OCI-LY7 (cell line): ENCODE measurements around the gene ACP4. TPM values are rescaled to one million over a fixed set of nuclear protein-coding genes. Genes with fewer than 3 reads are reported as not detected.

Source experiments
- BruUV-seq: library from RNA; stranded (reverse); fragments of 400-500 nt; replicated peaks from 2 replicates; lab custom pipeline; 2021; lab: Mats Ljungman, UMichigan
- CTCF ChIA-PET: fragments of 300-600 bp; sonication (Branson Sonifier 250); formaldehyde crosslinking; loops from one replicate; lab custom pipeline; 2022; ENCODE audit warnings: antibody characterized with exemption; ENCODE audit not compliant: unreplicated experiment; lab: Charles Lee
- POLR2A ChIA-PET: fragments of 300-600 bp; sonication (Branson Sonifier 250); formaldehyde crosslinking; loops from one replicate; lab custom pipeline; 2022; ENCODE audit warnings: antibody characterized with exemption; lab: Charles Lee
- DNase-seq: peaks from one replicate; pipeline ENCODE4 v3.0.0-alpha.2; 2015; ENCODE audit warnings: low spot score
- H2AFZ ChIP-seq: fragments of 200-600 bp; sonication (generic), shearing (Covaris generic); 2 replicates; pipeline ENCODE4 v1.6.1; 2014; ENCODE audit warnings: mild to moderate bottlenecking, antibody characterized with exemption, low read length, moderate library complexity
- H3K27ac ChIP-seq: fragments of 200-600 bp; sonication (generic); 2 replicates; pipeline ENCODE4 v1.5.1; 2014; ENCODE audit warnings: mixed run types, low read depth, mild to moderate bottlenecking, moderate library complexity, low read length, inconsistent platforms; ENCODE audit not compliant: poor library complexity, severe bottlenecking
- H3K36me3 ChIP-seq: fragments of 200-600 bp; sonication (generic); 2 replicates; pipeline ENCODE4 v1.6.1; 2014; ENCODE audit warnings: mild to moderate bottlenecking, antibody characterized with exemption, low read length, moderate library complexity, mixed read lengths; ENCODE audit not compliant: insufficient read depth
- H3K4me1 ChIP-seq: fragments of 200-600 bp; sonication (generic); 2 replicates; pipeline ENCODE4 v1.5.1; 2014; ENCODE audit warnings: mild to moderate bottlenecking, low read length; ENCODE audit not compliant: insufficient read depth, poor library complexity, severe bottlenecking
- H3K4me2 ChIP-seq: fragments of 200-600 bp; sonication (generic); 2 replicates; pipeline ENCODE4 v1.6.1; 2014; ENCODE audit warnings: mild to moderate bottlenecking, low read length
- H3K4me3 ChIP-seq: fragments of 200-600 bp; sonication (generic); 2 replicates; pipeline ENCODE4 v1.5.1; 2014; ENCODE audit warnings: mild to moderate bottlenecking, low read depth, low read length; ENCODE audit not compliant: poor library complexity, severe bottlenecking
- H3K79me2 ChIP-seq: fragments of 200-600 bp; sonication (generic); 2 replicates; pipeline ENCODE4 v1.6.1; 2016; ENCODE audit warnings: low read depth, mild to moderate bottlenecking, low read length, moderate library complexity, mixed read lengths; ENCODE audit not compliant: insufficient read depth
- H3K9me2 ChIP-seq: fragments of 200-600 bp; sonication (generic); 2 replicates; pipeline ENCODE4 v1.6.1; 2016; ENCODE audit warnings: mild to moderate bottlenecking, low read length, mixed read lengths; ENCODE audit not compliant: insufficient read depth
- H3K9me3 ChIP-seq: fragments of 200-600 bp; sonication (generic); 2 replicates; pipeline ENCODE4 v1.6.1; 2014; ENCODE audit warnings: mild to moderate bottlenecking, mixed run types, low read length, mixed read lengths
- H4K20me1 ChIP-seq: fragments of 200-600 bp; sonication (generic); 2 replicates; pipeline ENCODE4 v1.6.1; 2014; ENCODE audit warnings: mild to moderate bottlenecking, antibody characterized with exemption, low read length, moderate library complexity, mixed read lengths; ENCODE audit not compliant: insufficient read depth
- EZH2phosphoT487 ChIP-seq: fragments of 200-600 bp; sonication (generic); IDR thresholded peaks from 2 replicates; pipeline ENCODE4 v1.6.1; 2018; ENCODE audit warnings: low read depth, borderline replicate concordance, mild to moderate bottlenecking, mixed run types, antibody characterized with exemption, low read length, moderate library complexity, mixed read lengths
- intact Hi-C: fragments of 100-400 bp; cut with micrococcal nuclease; formaldehyde crosslinking; loops from one replicate; pipeline ENCODE4 v1.10.0; 2022; ENCODE audit not compliant: unreplicated experiment
- small RNA-seq: library from RNA; depleted of rRNA; stranded (forward); fragments of <200 nt; gene quantifications from one replicate; pipeline ENCODE3, GENCODE V24; 2014
- total RNA-seq, 2 experiments: library from RNA; depleted of rRNA in 1 of 2; stranded (reverse); fragments of >200 nt in 1 of 2; shearing (Covaris generic) in 1 of 2; gene quantifications; 2 replicates each; pipeline ENCODE4 v1.2.3, GENCODE V29; 2014 to 2022
- TF ChIP-seq, protein P1 (sequence below): fragments of 200-600 bp; sonication (generic); conservative IDR thresholded peaks from 2 replicates; pipeline ENCODE4 v1.5.1; 2014; ENCODE audit warnings: mild to moderate bottlenecking, antibody characterized with exemption, low read length, moderate library complexity, mixed read lengths

ACP4 gene
- total RNA-seq, 2 experiments from 2014 or later: not detected

DNA sequence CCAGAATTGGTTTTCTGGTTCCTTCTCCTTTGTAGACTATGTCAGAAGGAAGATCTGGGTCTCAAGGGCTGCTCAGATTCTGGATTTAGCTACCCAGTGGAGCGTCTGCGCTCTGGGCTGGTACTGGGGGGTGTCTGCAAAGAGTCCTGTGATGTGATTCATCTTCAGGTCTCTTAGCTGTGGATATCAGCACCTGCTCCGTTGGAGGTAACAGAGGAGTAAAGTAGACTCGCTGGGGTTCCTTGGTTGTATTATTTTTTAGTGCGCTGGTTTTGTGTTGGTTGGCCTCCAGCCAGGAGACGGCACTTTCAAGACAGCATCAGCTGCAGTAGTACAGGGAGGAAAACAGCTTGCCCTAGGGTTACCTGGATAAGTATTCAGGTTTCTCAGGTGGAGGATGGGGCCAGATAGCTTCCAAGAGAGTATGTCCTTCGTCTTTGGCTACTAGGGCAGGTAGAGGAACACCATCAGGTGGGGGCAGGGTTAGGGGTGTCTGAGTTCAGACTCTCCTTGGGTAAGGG lies 53.5 kb downstream of the ACP4 start:
- intact Hi-C loops: no loop called here
- TF ChIP-seq EZH2phosphoT487: no peak
- TF ChIP-seq, protein P1, sequence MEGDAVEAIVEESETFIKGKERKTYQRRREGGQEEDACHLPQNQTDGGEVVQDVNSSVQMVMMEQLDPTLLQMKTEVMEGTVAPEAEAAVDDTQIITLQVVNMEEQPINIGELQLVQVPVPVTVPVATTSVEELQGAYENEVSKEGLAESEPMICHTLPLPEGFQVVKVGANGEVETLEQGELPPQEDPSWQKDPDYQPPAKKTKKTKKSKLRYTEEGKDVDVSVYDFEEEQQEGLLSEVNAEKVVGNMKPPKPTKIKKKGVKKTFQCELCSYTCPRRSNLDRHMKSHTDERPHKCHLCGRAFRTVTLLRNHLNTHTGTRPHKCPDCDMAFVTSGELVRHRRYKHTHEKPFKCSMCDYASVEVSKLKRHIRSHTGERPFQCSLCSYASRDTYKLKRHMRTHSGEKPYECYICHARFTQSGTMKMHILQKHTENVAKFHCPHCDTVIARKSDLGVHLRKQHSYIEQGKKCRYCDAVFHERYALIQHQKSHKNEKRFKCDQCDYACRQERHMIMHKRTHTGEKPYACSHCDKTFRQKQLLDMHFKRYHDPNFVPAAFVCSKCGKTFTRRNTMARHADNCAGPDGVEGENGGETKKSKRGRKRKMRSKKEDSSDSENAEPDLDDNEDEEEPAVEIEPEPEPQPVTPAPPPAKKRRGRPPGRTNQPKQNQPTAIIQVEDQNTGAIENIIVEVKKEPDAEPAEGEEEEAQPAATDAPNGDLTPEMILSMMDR: no peak
- Histone ChIP-seq H3K4me2 (no peak overlapping the region), H3K36me3 (no peaks in the 10 kb centered on the region), H4K20me1 (no peaks in the 10 kb centered on the region), H3K27ac (no peak overlapping the region), H3K4me3 (no peak overlapping the region), H3K9me2 (no peaks in the 10 kb centered on the region), H2AFZ (no peak overlapping the region), H3K4me1 (no peaks in the 10 kb centered on the region), H3K79me2 (no peaks in the 10 kb centered on the region), H3K9me3 (no peaks in the 10 kb centered on the region)
- ChIA-PET POLR2A (no interaction called here), CTCF (no interaction called here)
- no peak for DNase-seq
- no TSS peak for BruUV-seq

DNA sequence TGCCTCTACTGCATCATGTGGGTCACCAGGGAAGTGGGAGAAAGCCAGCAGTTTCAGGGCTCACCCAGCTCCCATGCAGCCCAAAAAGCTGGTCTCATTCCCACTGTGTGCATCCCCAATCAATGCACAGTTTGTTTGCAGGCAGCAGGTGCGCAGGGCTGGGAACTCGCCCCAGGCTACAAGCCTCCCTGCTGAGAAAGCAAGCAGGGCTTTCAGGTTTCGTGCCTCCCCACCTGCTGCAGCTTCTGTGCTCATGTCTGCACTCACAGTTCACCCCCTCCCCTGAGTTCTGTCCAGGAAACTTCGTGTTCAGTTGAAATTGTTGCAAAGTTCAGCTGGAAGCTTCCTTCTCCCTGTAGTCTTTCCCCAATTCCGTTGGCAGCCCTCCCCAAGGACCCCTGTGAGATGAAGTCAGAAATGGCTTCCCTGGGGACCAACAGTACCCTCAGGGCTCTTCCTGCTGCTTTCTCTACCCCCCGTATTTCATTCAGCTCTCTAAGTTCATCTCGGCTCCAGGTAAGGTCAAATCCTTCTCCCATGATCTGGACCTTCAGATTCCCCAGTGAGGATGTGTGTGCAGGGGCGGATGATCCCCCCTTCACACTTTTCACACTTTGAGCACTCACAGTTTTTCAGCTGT lies 54.2 kb downstream of the ACP4 start:
- no peak for DNase-seq
- BruUV-seq: no TSS peak
- POLR2A ChIA-PET: no interaction called here
- Histone ChIP-seq H3K27ac (no peak overlapping the region), H2AFZ (no peak overlapping the region), H3K9me2 (no peaks in the 10 kb centered on the region), H3K4me3 (no peak overlapping the region), H3K36me3 (no peaks in the 10 kb centered on the region), H4K20me1 (no peaks in the 10 kb centered on the region), H3K4me1 (no peaks in the 10 kb centered on the region), H3K9me3 (no peaks in the 10 kb centered on the region), H3K4me2 (no peak overlapping the region), H3K79me2 (no peaks in the 10 kb centered on the region)
- no peak for TF ChIP-seq EZH2phosphoT487
- TF ChIP-seq, protein P1: no peak
- CTCF ChIA-PET: no interaction called here
- intact Hi-C loops: no loop called here

Small RNAs within 50 kb of the gene (small RNA-seq; reads per million reads assigned to genes)
- 372 reads per million, percentile 99 among the genes with 10 or more reads in this experiment for gene SNORD88A
- gene SNORD88B: not detected
- not detected for gene SNORD88C

Other genes with a start within 250 kb of the ACP4 start
- gene LRRC4B, start 222.0 kb upstream of the ACP4 start, total RNA-seq (2014; rRNA removed; shearing (Covaris generic)): not detected in 2 replicates
- gene LRRC4B, start 222.0 kb upstream of the ACP4 start, total RNA-seq (2022): 0.29 TPM in 1 of 2 replicates, not detected in the other
- 0.16 TPM in 1 of 2 replicates, not detected in the other for gene SYT3, start 150.5 kb upstream of the ACP4 start, total RNA-seq (2014; rRNA removed; shearing (Covaris generic))
- 0.17 and 0.33 TPM in 2 replicates for gene SYT3, start 150.5 kb upstream of the ACP4 start, total RNA-seq (2022)
- gene C19orf81, start 141.0 kb upstream of the ACP4 start, total RNA-seq (2014; rRNA removed; shearing (Covaris generic)): 15.2 and 20.0 TPM in 2 replicates
- 11.4 and 14.2 TPM in 2 replicates for gene C19orf81, start 141.0 kb upstream of the ACP4 start, total RNA-seq (2022)
- gene SHANK1, start 70.6 kb upstream of the ACP4 start, total RNA-seq (2014; rRNA removed; shearing (Covaris generic)): 0.03 TPM in 2 replicates
- gene SHANK1, start 70.6 kb upstream of the ACP4 start, total RNA-seq (2022): 10.7 and 13.1 TPM in 2 replicates
- gene CLEC11A, start 67.1 kb upstream of the ACP4 start, total RNA-seq (2014; rRNA removed; shearing (Covaris generic)): 1.0 and 2.0 TPM in 2 replicates
- gene CLEC11A, start 67.1 kb upstream of the ACP4 start, total RNA-seq (2022): 4.2 and 4.5 TPM in 2 replicates
- gene GPR32, start 20.0 kb upstream of the ACP4 start, total RNA-seq (2014; rRNA removed; shearing (Covaris generic)): not detected in 2 replicates
- not detected in 2 replicates for gene GPR32, start 20.0 kb upstream of the ACP4 start, total RNA-seq (2022)
- not detected in 2 replicates for gene KLK1, start 33.4 kb downstream of the ACP4 start, total RNA-seq (2014; rRNA removed; shearing (Covaris generic))
- gene KLK1, start 33.4 kb downstream of the ACP4 start, total RNA-seq (2022): 3.4 and 5.1 TPM in 2 replicates
- not detected in 2 replicates for gene KLK15, start 43.2 kb downstream of the ACP4 start, total RNA-seq (2014; rRNA removed; shearing (Covaris generic))
- not detected in 2 replicates for gene KLK15, start 43.2 kb downstream of the ACP4 start, total RNA-seq (2022)
- not detected in 2 replicates for gene KLK3, start 64.5 kb downstream of the ACP4 start, total RNA-seq (2014; rRNA removed; shearing (Covaris generic))
- gene KLK3, start 64.5 kb downstream of the ACP4 start, total RNA-seq (2022): not detected in 2 replicates
- gene KLK2, start 83.0 kb downstream of the ACP4 start, total RNA-seq (2014; rRNA removed; shearing (Covaris generic)): not detected in 2 replicates
- not detected in 2 replicates for gene KLK2, start 83.0 kb downstream of the ACP4 start, total RNA-seq (2022)
- gene KLK4, start 121.0 kb downstream of the ACP4 start, total RNA-seq (2014; rRNA removed; shearing (Covaris generic)): not detected in 2 replicates
- gene KLK4, start 121.0 kb downstream of the ACP4 start, total RNA-seq (2022): not detected in 2 replicates
- gene KLK5, start 162.6 kb downstream of the ACP4 start, total RNA-seq (2014; rRNA removed; shearing (Covaris generic)): not detected in 2 replicates
- gene KLK5, start 162.6 kb downstream of the ACP4 start, total RNA-seq (2022): not detected in 2 replicates
- gene KLK6, start 179.2 kb downstream of the ACP4 start, total RNA-seq (2014; rRNA removed; shearing (Covaris generic)): not detected in 2 replicates
- not detected in 2 replicates for gene KLK6, start 179.2 kb downstream of the ACP4 start, total RNA-seq (2022)
- not detected in 2 replicates for gene KLK7, start 193.5 kb downstream of the ACP4 start, total RNA-seq (2014; rRNA removed; shearing (Covaris generic))
- gene KLK7, start 193.5 kb downstream of the ACP4 start, total RNA-seq (2022): not detected in 2 replicates
- gene KLK8, start 211.2 kb downstream of the ACP4 start, total RNA-seq (2014; rRNA removed; shearing (Covaris generic)): not detected in 2 replicates
- not detected in 2 replicates for gene KLK8, start 211.2 kb downstream of the ACP4 start, total RNA-seq (2022)
- gene KLK10, start 229.3 kb downstream of the ACP4 start, total RNA-seq (2014; rRNA removed; shearing (Covaris generic)): not detected in 2 replicates
- gene KLK10, start 229.3 kb downstream of the ACP4 start, total RNA-seq (2022): not detected in 2 replicates
- not detected in 2 replicates for gene KLK11, start 236.2 kb downstream of the ACP4 start, total RNA-seq (2014; rRNA removed; shearing (Covaris generic))
- gene KLK11, start 236.2 kb downstream of the ACP4 start, total RNA-seq (2022): not detected in 2 replicates
- gene KLK12, start 244.6 kb downstream of the ACP4 start, total RNA-seq (2014; rRNA removed; shearing (Covaris generic)): not detected in 2 replicates
- not detected in 2 replicates for gene KLK12, start 244.6 kb downstream of the ACP4 start, total RNA-seq (2022)